ENCODE data around the gene TMEM174. TPM values are rescaled to one million over a fixed set of nuclear protein-coding genes. Genes with fewer than 3 reads are reported as not detected.

Gene TMEM174
- not detected in 5 replicates for total RNA-seq (2022; extraction: Qiagen RNA extraction; ENCODE audit: low read depth)

GRCh38 chr5:73172951-73173350 lies at the start of gene TMEM174:
TSS of gene TMEM174 (plus strand) at chr5:73173193. CDS start at chr5:73173244, 51 bp downstream.

Other genes starting within 250 kb of the TMEM174 start
- 8.6 to 13.9 TPM (median 11.4 TPM) in 5 replicates for gene FCHO2, start 217.2 kb upstream of the TMEM174 start, total RNA-seq (2022; extraction: Qiagen RNA extraction; ENCODE audit: low read depth)
- 3.6 to 7.2 TPM (median 6.3 TPM) in 5 replicates for gene TMEM171, start 52.6 kb upstream of the TMEM174 start, total RNA-seq (2022; extraction: Qiagen RNA extraction; ENCODE audit: low read depth)

Measured in A549 treated with RU486 at 1 μM for 4 hours (cell line).